Heart right ventricle (tissue), 16 donors: Measurements from ENCODE around the gene FARP1. TPM values are rescaled to one million over a fixed set of nuclear protein-coding genes. Genes with fewer than 3 reads are reported as not detected.

ENCODE experiments used
- ATAC-seq, 8 donors: fragments of 200-7000 bp; cut with Tn5 transposase; one replicate each; pipeline ENCODE4 v1.9.1; 2020; ENCODE audit warnings: mild to moderate bottlenecking in 8 of 8, moderate library complexity in 8 of 8, moderate number of reproducible peaks in 1 of 8
- DNase-seq, 2 donors: peaks; one replicate each; pipeline ENCODE4 v3.0.0-alpha.2; 2020
- H3K27ac ChIP-seq, 10 donors: fragments of 200-600 bp; sonication (generic) in 2 of 10; one replicate each; pipeline versions ENCODE4 v1.5.0 to v1.8.0; 2020 to 2022; ENCODE audit warnings: mild to moderate bottlenecking in 3 of 10
- H3K27me3 ChIP-seq, 7 donors: fragments of 200-600 bp; one replicate each; pipeline ENCODE4 v1.8.0; 2021 to 2022; ENCODE audit warnings: mild to moderate bottlenecking in 2 of 7
- H3K36me3 ChIP-seq, 9 donors: fragments of 200-600 bp; sonication (generic) in 1 of 9; one replicate each; pipeline versions ENCODE4 v1.5.0 to v1.8.0; 2020 to 2022; ENCODE audit warnings: mild to moderate bottlenecking in 2 of 9
- H3K4me1 ChIP-seq, 9 donors: fragments of 200-600 bp; sonication (generic) in 1 of 9; one replicate each; pipeline versions ENCODE4 v1.5.0 to v1.8.0; 2020 to 2022; ENCODE audit warnings: mild to moderate bottlenecking in 4 of 9
- H3K4me3 ChIP-seq, 10 donors: fragments of 200-600 bp; sonication (generic) in 2 of 10; one replicate each; pipeline versions ENCODE4 v1.5.0 to v1.8.0; 2020 to 2022; ENCODE audit warnings: mild to moderate bottlenecking in 7 of 10, moderate library complexity in 2 of 10
- H3K9me3 ChIP-seq, 11 donors: fragments of 200-600 bp in 10 of 11; sonication (generic) in 2 of 11; one replicate each; pipeline versions ENCODE4 v1.5.0 to v1.8.0; 2013 to 2022; ENCODE audit warnings: mild to moderate bottlenecking in 2 of 11, control low read depth in 1 of 11, moderate library complexity in 1 of 11
- WGBS, 2 donors: extraction: QIAGEN DNeasy Blood & Tissue Kit; methylation state at CpG; one replicate each; pipeline ENCODE4 v1.1.7; 2013; ENCODE audit warnings: inconsistent platforms in 1 of 2; 5-methylcytosine and 5-hydroxymethylcytosine counted together
- intact Hi-C, 10 donors: fragments of 100-400 bp; cut with DNase I; formaldehyde crosslinking; loops; one replicate each; pipeline versions ENCODE4 v1.11.1 to v1.14.2; 2022
- polyA plus RNA-seq, 2 donors: library from polyadenylated mRNA; stranded (reverse); fragments of 200-250 nt; gene quantifications; one replicate each; pipeline ENCODE4 v1.2.3, GENCODE V29; 2013
- total RNA-seq, 10 donors: library from RNA; stranded (reverse); fragmentation: NEBNext Ultra II Directional in 3 of 10; extraction: Animal tissue kit (Norgen Biotek cat#: 25700) in 3 of 10; gene quantifications; one replicate each; pipeline versions ENCODE4 v1.2.1 to v1.2.4, GENCODE V29; 2021 to 2023
- TF ChIP-seq, protein P1 (sequence below), 9 donors: fragments of 200-600 bp; sonication (generic) in 2 of 9; IDR thresholded peaks; one replicate each; pipeline versions ENCODE4 v1.5.0 to v1.8.0; 2021 to 2022; ENCODE audit warnings: antibody characterized with exemption in 9 of 9, mild to moderate bottlenecking in 5 of 9, moderate library complexity in 1 of 9
- donor health status: Arrhythmogenic right ventricular cardiomyopathy.
- donor health status: ischemic (EF 13 %, LVEDD 7.1; RV severe dilation, severe dysfunction).
- donor health status: healthy with polysubstance abuse.
- donor health status: DM: no; HTN: yes; CAD: no.
- donor health status: DM: no; HTN: no; CAD: no.
- donor health status: ischemic (EF 25% LVEDD 6.9; RV normal size, moderate dysfunction).
- donor health status: ischemic (EF 25% LVEDD 5.7; RV mildly dilated, moderate dysfunction).
- donor health status: healthy.
- donor health status: DM: yes; HTN: yes; CAD: no.
- donor health status: Ischemic cardiomyopathy.
- donor health status: ischemic (EF 35%, LVEDD 5.7; RV mildly dilated, moderate dysfunction).
- donor health status: nonischemic (EF 11% LVEDD 7.7; RV severe dilation, severe dysfunction).
- donor health status: DM: yes; HTN: yes; CAD: no.
- donor health status: PGD.
- donor health status: ischemic (EF 29% LVEDD 5.4; RV normal size, mild dysfunction).
- donor health status: nonischemic (EF 23%, LVEDD 6.1; RV moderate dilation, normal function).

Gene FARP1
- total and polyA plus RNA-seq, 12 donors = 6.9 to 72.9 (median 17.1) TPM

DNA sequence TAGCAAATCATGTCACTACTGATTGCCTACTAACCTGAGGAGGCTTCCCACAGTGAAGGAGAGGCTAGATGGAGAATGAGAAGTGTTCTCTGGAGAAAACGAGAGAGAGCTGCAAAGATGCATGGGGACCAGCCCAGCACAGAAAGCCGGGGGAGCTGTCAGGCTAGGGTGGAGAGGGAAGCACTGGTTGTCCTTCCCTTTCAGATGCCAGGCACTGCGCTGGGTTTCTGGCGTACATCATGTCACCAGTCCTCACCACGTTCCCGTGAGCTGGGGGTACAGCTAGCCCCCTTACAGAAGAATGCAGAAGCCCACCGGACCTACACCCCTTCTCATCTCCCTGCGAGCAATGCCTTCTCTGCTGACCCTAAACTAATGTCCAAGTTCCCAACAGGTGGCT, 348.0 kb downstream of the FARP1 start:
- H3K36me3 ChIP-seq = peaks cover 0 to 8% (median 0%) of the 10 kb centered on the region in 9 donors
- no peak overlapping the region for H3K4me3 ChIP-seq
- H3K27ac ChIP-seq = no peak overlapping the region
- DNase-seq = no peak
- no peaks in the 10 kb centered on the region for H3K9me3 ChIP-seq
- intact Hi-C loops = loop anchor here in 1 of 10 donors (10.0 kb wide), 1 partner anchor 64 kb away; no protein-coding TSS in a partner anchor
- no peaks in the 10 kb centered on the region for H3K27me3 ChIP-seq
- TF ChIP-seq, protein P1, sequence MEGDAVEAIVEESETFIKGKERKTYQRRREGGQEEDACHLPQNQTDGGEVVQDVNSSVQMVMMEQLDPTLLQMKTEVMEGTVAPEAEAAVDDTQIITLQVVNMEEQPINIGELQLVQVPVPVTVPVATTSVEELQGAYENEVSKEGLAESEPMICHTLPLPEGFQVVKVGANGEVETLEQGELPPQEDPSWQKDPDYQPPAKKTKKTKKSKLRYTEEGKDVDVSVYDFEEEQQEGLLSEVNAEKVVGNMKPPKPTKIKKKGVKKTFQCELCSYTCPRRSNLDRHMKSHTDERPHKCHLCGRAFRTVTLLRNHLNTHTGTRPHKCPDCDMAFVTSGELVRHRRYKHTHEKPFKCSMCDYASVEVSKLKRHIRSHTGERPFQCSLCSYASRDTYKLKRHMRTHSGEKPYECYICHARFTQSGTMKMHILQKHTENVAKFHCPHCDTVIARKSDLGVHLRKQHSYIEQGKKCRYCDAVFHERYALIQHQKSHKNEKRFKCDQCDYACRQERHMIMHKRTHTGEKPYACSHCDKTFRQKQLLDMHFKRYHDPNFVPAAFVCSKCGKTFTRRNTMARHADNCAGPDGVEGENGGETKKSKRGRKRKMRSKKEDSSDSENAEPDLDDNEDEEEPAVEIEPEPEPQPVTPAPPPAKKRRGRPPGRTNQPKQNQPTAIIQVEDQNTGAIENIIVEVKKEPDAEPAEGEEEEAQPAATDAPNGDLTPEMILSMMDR (IDR thresholded peaks at IDR 0.05) = no peak
- H3K4me1 ChIP-seq = peaks cover 4 to 70% (median 64%) of the 10 kb centered on the region in 9 donors
- WGBS, 2 donors = 58 to 68% methylated on average over 8 of the region's 8 CpGs
- peak in 1 of 8 donors; percentile 23 for ATAC-seq

DNA sequence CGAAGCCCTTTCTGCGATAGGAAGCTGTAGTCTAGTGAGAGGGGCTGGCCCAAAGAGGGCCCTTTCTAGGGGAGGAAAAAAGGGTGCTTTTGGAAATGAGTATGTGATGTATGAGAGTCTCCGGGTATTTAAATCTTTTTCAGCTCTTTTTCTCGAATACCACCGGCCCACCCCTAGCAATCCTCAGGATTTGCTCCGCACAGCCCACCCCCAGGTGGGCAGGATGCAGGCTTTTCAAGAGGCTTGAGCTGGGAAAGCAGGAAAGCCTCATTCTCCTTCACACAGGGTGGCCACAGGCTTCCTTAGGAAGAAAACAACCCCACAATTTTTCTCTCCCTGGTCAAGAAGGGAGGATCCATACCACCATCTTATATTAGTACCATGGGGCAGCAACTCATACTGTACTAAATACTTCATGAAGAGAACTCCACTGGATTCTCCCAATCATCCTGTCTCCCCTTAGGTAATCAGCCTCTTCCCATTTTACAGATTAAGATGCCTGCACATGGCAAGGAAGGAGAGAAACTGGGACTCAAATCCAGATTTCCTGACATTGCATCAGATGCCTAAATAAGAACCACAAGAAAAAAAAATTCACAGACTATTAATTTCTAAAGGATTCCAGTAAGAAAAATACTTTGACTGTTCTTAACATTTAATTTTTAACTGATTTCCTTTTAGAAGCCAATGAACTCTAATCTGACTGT, 349.6 kb downstream of the FARP1 start:
- 81 to 82% methylated on average over 6 of the region's 6 CpGs for WGBS, 2 donors
- peaks cover 3 to 71% (median 65%) of the 10 kb centered on the region in 9 donors for H3K4me1 ChIP-seq
- TF ChIP-seq, protein P1 (IDR thresholded peaks at IDR 0.05) = no peak

DNA sequence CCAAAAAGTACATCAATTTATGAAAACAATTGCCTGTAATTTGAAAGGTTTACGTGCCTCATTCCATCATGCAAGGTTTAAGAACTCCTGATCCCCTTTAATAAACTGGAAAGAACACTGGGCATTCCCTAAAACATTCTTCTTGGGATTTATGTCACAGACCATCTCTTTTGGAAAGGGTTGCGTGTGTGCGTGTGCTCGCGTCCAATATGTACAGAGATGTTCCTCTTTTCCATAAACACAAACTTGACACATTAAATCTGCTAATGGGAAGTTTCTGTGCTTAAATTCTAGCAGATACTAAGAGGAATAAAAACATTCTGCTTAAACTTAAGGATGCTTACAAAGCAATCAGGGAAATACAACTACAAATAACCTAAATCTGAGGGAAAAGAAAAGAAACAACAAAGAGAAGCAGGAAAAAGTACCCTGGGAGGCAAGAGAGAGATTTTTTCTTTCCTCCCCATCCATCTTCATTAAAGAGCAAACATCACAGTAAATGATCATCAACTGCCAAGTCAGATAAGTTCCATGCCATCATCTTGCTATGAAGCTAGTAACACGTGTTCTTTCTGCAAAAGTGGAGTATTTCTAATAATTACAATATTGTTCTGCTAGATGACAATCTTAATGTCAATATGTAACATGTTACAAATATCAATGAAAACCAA, 350.3 kb downstream of the FARP1 start:
- intact Hi-C loops = loop anchor here in 1 of 10 donors (10.0 kb wide), 1 partner anchor 62 kb away; no protein-coding TSS in a partner anchor
- H3K9me3 ChIP-seq = no peaks in the 10 kb centered on the region
- DNase-seq = no peak
- ATAC-seq = no peak
- H3K27me3 ChIP-seq = no peaks in the 10 kb centered on the region
- TF ChIP-seq, protein P1 (IDR thresholded peaks at IDR 0.05) = no peak
- peaks cover 0 to 8% (median 0%) of the 10 kb centered on the region in 9 donors for H3K36me3 ChIP-seq
- WGBS, 2 donors = 90 to 92% methylated on average over 6 of the region's 6 CpGs
- peaks cover 0 to 72% (median 60%) of the 10 kb centered on the region in 9 donors for H3K4me1 ChIP-seq
- no peak overlapping the region for H3K4me3 ChIP-seq
- no peak overlapping the region for H3K27ac ChIP-seq

More for the DNA sequence above, 349.6 kb downstream of the FARP1 start:
- no peak overlapping the region for H3K4me3 ChIP-seq
- H3K27ac ChIP-seq = no peak overlapping the region
- ATAC-seq (no peak), DNase-seq (no peak)
- peaks cover 0 to 8% (median 0%) of the 10 kb centered on the region in 9 donors for H3K36me3 ChIP-seq
- H3K27me3 ChIP-seq = no peaks in the 10 kb centered on the region
- intact Hi-C loops = loop anchor here in 1 of 10 donors (10.0 kb wide), 1 partner anchor 62 kb away; no protein-coding TSS in a partner anchor
- H3K9me3 ChIP-seq = no peaks in the 10 kb centered on the region

DNA sequence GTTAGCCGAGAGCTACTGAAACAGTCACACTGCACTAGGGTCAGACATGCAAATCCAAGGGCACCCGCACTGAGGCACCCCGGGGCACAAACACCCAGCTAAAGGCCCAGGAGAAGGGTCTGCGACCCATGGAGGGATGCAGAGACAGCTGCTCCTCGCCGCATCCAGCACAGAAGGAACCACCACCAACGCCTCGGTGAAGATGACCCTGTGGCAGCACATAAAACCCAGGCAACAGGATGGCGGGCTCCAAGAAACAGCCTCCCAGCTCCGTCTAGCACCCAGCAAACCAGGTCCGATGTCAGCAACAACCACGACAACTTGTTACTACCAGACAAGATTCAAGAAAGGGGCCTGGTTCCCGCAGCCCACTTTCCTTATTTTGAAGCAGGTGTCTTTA, 351.9 kb downstream of the FARP1 start:
- H3K36me3 ChIP-seq = peaks cover 0 to 19% (median 0%) of the 10 kb centered on the region in 9 donors
- no peak overlapping the region for H3K4me3 ChIP-seq
- no peaks in the 10 kb centered on the region for H3K9me3 ChIP-seq
- intact Hi-C loops = loop anchor here in 1 of 10 donors (10.0 kb wide), 1 partner anchor 60 kb away; no protein-coding TSS in a partner anchor
- TF ChIP-seq, protein P1 (IDR thresholded peaks at IDR 0.05) = no peak
- H3K27ac ChIP-seq = no peak overlapping the region
- H3K27me3 ChIP-seq = no peaks in the 10 kb centered on the region
- no peak for DNase-seq
- peaks cover 0 to 56% (median 47%) of the 10 kb centered on the region in 9 donors for H3K4me1 ChIP-seq
- ATAC-seq = no peak
- 95 to 97% methylated on average over 13 of the region's 13 CpGs for WGBS, 2 donors
